Thyroid gland (tissue), 4 donors: ENCODE data around the gene PTPRN2. TPM values are rescaled to one million over a fixed set of nuclear protein-coding genes. Genes with fewer than 3 reads are reported as not detected.

Experiments used
- DNase-seq, 2 donors: peaks; one replicate each; pipeline ENCODE4 v3.0.0-alpha.2; 2019
- H3K27ac ChIP-seq, 3 donors: fragments of 200-600 bp; sonication (generic); 1 replicate in 2 of 3; 2 replicates in 1 of 3; pipeline ENCODE4 v1.5.1; 2016 to 2019; ENCODE audit warnings: mild to moderate bottlenecking in 1 of 3, moderate library complexity in 1 of 3
- H3K27me3 ChIP-seq: fragments of 200-600 bp; sonication (generic); one replicate; pipeline ENCODE4 v1.5.1; 2019
- H3K36me3 ChIP-seq, 2 donors: fragments of 200-600 bp; sonication (generic); one replicate each; pipeline ENCODE4 v1.5.1; 2016 to 2019
- H3K4me1 ChIP-seq, 2 donors: fragments of 200-600 bp; sonication (generic); one replicate each; pipeline ENCODE4 v1.5.1; 2017 to 2019
- H3K4me3 ChIP-seq, 3 donors: fragments of 200-600 bp; sonication (generic); replicated peaks in 1 of 3; 1 replicate in 2 of 3; 2 replicates in 1 of 3; pipeline ENCODE4 v1.5.1; 2016; ENCODE audit warnings: mild to moderate bottlenecking in 1 of 3
- H3K9me3 ChIP-seq: fragments of 200-600 bp; sonication (generic); one replicate; pipeline ENCODE4 v1.5.1; 2017
- CTCF ChIP-seq, 6 experiments: fragments of 200-600 bp in 3 of 6; fragments of 450-650 bp in 3 of 6; sonication (generic) in 3 of 6; IDR thresholded peaks; one replicate each; pipeline ENCODE4 v1.5.1; 2016 to 2019; ENCODE audit warnings: antibody characterized with exemption in 6 of 6, mild to moderate bottlenecking in 2 of 6, inconsistent platforms in 1 of 6, moderate library complexity in 1 of 6
- POLR2A ChIP-seq, 2 donors: fragments of 450-650 bp; IDR thresholded peaks; one replicate each; pipeline ENCODE4 v1.6.1; 2017; ENCODE audit warnings: antibody characterized with exemption in 2 of 2, mild to moderate bottlenecking in 2 of 2, moderate library complexity in 1 of 2
- WGBS, 2 donors: methylation state at CpG; one replicate each; pipeline ENCODE4 v1.1.5; 2017; 5-methylcytosine and 5-hydroxymethylcytosine counted together
- intact Hi-C: fragments of 100-400 bp; cut with DNase I; formaldehyde crosslinking; loops from one replicate; pipeline ENCODE4 v1.15.1; 2023
- total RNA-seq, 4 donors: library from RNA; depleted of rRNA; stranded (reverse); fragments of >200 nt; gene quantifications; one replicate each; pipeline ENCODE4 v1.2.3, GENCODE V29; 2016

The PTPRN2 gene
- total RNA-seq, 4 donors from 2014 or later, result 4.2 to 9.9 (median 7.7) TPM

- Histone ChIP-seq H3K9me3 (no peaks in the 10 kb centered on the region), H3K4me3 (no peak overlapping the region), H3K27me3 (no peaks in the 10 kb centered on the region), H3K4me1 (no peaks in the 10 kb centered on the region), H3K27ac (no peak overlapping the region), H3K36me3 (no peaks in the 10 kb centered on the region)
- intact Hi-C loops, result no loop called here
- WGBS, 2 donors, result 88 to 89% methylated on average over 11 of the region's 11 CpGs
- no peak for TF ChIP-seq CTCF (IDR thresholded peaks at IDR 0.05)
- TF ChIP-seq POLR2A (IDR thresholded peaks at IDR 0.05), result no peak
- no peak for DNase-seq
Observed at GRCh38 chr7:158452331-158452730, 135.3 kb downstream of the PTPRN2 start.

- intact Hi-C loops, result no loop called here
- no peaks in the 10 kb centered on the region for H3K9me3 ChIP-seq
- no peaks in the 10 kb centered on the region for H3K27me3 ChIP-seq
- H3K36me3 ChIP-seq, result no peaks in the 10 kb centered on the region
- DNase-seq, result no peak
- WGBS, 2 donors, result 65 to 66% methylated on average over 29 of the region's 29 CpGs
- H3K4me1 ChIP-seq, result no peaks in the 10 kb centered on the region
- no peak overlapping the region for H3K4me3 ChIP-seq
- H3K27ac ChIP-seq, result no peak overlapping the region
- TF ChIP-seq CTCF (IDR thresholded peaks at IDR 0.05) (no peak), POLR2A (IDR thresholded peaks at IDR 0.05) (no peak)
Observed at GRCh38 chr7:158450476-158451124, 137.0 kb downstream of the PTPRN2 start.

- intact Hi-C loops, result no loop called here
- 89 to 93% methylated on average over 11 to 12 of the region's 12 CpGs for WGBS, 2 donors
- TF ChIP-seq POLR2A (IDR thresholded peaks at IDR 0.05) (no peak), CTCF (IDR thresholded peaks at IDR 0.05) (no peak)
- no peaks in the 10 kb centered on the region for H3K36me3 ChIP-seq
- no peak overlapping the region for H3K27ac ChIP-seq
- no peaks in the 10 kb centered on the region for H3K27me3 ChIP-seq
- no peaks in the 10 kb centered on the region for H3K9me3 ChIP-seq
- no peak for DNase-seq
- H3K4me3 ChIP-seq, result no peak overlapping the region
- H3K4me1 ChIP-seq, result no peaks in the 10 kb centered on the region
Observed at GRCh38 chr7:158449942-158450341, 137.7 kb downstream of the PTPRN2 start.

GRCh38 chr7:158449266-158449665 lies 138.4 kb downstream of the PTPRN2 start:
- H3K27ac ChIP-seq, result no peak overlapping the region
- no peaks in the 10 kb centered on the region for H3K4me1 ChIP-seq
- H3K9me3 ChIP-seq, result no peaks in the 10 kb centered on the region
- DNase-seq, result no peak
- TF ChIP-seq CTCF (IDR thresholded peaks at IDR 0.05), result no peak
- TF ChIP-seq POLR2A (IDR thresholded peaks at IDR 0.05), result no peak
- no peak overlapping the region for H3K4me3 ChIP-seq
- intact Hi-C loops, result no loop called here
- H3K36me3 ChIP-seq, result no peaks in the 10 kb centered on the region
- no peaks in the 10 kb centered on the region for H3K27me3 ChIP-seq
- WGBS, 2 donors, result 91 to 95% methylated on average over 12 of the region's 12 CpGs

- 86 to 90% methylated on average over 6 to 13 of the region's 16 CpGs for WGBS, 2 donors
- no peak overlapping the region for H3K27ac ChIP-seq
Observed at GRCh38 chr7:158448430-158449100, 139.1 kb downstream of the PTPRN2 start.

More at GRCh38 chr7:158448430-158449100, 139.1 kb downstream of the PTPRN2 start:
- intact Hi-C loops, result no loop called here
- Histone ChIP-seq H3K4me1 (no peaks in the 10 kb centered on the region), H3K36me3 (no peaks in the 10 kb centered on the region), H3K27me3 (no peaks in the 10 kb centered on the region), H3K9me3 (no peaks in the 10 kb centered on the region), H3K4me3 (no peak overlapping the region)
- TF ChIP-seq CTCF (IDR thresholded peaks at IDR 0.05) (no peak), POLR2A (IDR thresholded peaks at IDR 0.05) (no peak)
- no peak for DNase-seq
